Esophagus squamous epithelium (tissue), 4 donors: ENCODE measurements around the gene DPYSL5.

Experiments
- POLR2A ChIP-seq, 4 donors: fragments of 450-650 bp; IDR thresholded peaks; one replicate each; pipeline ENCODE4 v1.6.1; 2017; ENCODE audit warnings: antibody characterized with exemption in 4 of 4, mild to moderate bottlenecking in 4 of 4, moderate library complexity in 3 of 4
- TF ChIP-seq, protein P1 (sequence below), 6 experiments: fragments of 450-650 bp in 4 of 6; fragments of 200-600 bp in 2 of 6; sonication (generic) in 2 of 6; IDR thresholded peaks; one replicate each; pipeline ENCODE4 v1.5.1; 2016 to 2019; ENCODE audit warnings: antibody characterized with exemption in 6 of 6, mild to moderate bottlenecking in 4 of 6, moderate library complexity in 4 of 6

DNA sequence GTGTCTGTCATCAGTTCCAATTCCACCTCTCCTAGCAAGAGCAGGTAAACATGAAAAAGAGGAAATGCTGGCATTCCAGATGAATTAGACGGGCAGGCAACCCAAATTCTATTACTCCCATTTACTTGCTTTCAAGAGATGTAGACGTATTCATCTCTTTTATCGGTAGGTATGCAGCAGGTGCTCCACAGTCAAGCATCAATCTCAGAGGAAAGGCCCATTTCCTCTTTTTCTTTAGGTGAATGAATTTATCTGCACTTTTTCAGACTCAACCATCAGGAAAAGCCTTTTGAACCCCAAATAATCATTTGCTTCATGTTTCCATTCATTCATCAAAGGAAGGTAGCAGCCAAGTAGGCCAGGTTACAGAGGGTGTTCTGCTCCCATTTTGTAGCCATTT, 27.9 kb downstream of the DPYSL5 start:
- no peak for TF ChIP-seq POLR2A (IDR thresholded peaks at IDR 0.05)
- TF ChIP-seq, protein P1, sequence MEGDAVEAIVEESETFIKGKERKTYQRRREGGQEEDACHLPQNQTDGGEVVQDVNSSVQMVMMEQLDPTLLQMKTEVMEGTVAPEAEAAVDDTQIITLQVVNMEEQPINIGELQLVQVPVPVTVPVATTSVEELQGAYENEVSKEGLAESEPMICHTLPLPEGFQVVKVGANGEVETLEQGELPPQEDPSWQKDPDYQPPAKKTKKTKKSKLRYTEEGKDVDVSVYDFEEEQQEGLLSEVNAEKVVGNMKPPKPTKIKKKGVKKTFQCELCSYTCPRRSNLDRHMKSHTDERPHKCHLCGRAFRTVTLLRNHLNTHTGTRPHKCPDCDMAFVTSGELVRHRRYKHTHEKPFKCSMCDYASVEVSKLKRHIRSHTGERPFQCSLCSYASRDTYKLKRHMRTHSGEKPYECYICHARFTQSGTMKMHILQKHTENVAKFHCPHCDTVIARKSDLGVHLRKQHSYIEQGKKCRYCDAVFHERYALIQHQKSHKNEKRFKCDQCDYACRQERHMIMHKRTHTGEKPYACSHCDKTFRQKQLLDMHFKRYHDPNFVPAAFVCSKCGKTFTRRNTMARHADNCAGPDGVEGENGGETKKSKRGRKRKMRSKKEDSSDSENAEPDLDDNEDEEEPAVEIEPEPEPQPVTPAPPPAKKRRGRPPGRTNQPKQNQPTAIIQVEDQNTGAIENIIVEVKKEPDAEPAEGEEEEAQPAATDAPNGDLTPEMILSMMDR (IDR thresholded peaks at IDR 0.05), result no peak
